Stimulated activated CD4-positive, alpha-beta T cell treated with anti-CD3 and anti-CD28 coated beads, TNF-alpha, amount 100 ng/mL, for 48 hours (primary cell): Measurements from ENCODE around the gene UPF1.
"Not testable (repeated sequence)": the region's sequence is repeated elsewhere in the genome, so short reads cannot be mapped to it uniquely, and the experiment has no call there.

Source experiments
- DNase-seq, 3 donors: peaks; one replicate each; pipeline ENCODE4 v3.0.0-alpha.2; 2020; ENCODE audit warnings: low read depth in 3 of 3

UPF1 gene

DNA sequence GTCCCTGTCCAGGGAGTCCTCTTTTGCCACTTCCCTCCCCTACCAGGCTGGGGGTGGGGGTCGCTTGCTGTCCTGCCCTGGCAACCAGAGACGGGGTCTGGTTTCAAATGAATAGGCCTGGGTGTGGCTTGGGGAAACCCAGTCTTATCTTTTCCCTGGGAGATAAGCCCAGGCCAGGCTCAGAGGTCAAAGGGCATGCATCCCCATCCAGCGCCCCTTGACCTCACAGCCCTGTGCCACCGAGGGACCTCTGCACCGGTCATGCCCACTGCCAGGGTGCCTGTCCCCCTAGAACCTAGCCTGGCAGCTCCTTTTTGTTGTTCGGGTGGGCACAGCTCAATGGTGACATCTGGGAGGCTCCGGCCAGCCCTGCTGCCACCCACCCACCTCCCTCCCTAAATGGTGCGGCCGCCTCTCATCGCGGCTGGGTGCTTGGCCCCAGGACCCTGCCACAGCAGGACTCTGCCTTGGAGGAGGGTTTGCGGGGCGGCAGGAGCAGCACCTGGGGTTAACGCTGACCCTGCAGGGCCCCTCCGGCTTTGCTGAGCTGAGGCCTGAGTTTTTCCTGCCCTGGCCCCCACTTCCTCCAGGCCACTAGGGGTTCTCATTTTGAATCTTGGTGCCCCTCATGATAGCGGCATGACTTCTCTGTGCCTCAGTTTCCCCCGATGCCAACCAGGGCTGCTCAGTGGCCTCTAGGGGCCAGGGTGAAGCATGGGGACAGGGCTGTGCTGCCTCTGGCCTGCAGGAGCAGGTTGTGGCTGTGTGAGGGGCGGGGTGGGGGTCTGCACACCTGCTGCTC, 67.0 kb downstream of the UPF1 start:
- DNase-seq = no peak

- DNase-seq = no peak
Measured at GRCh38 chr19:18899624-18900560, 68.1 kb downstream of the UPF1 start.

DNA sequence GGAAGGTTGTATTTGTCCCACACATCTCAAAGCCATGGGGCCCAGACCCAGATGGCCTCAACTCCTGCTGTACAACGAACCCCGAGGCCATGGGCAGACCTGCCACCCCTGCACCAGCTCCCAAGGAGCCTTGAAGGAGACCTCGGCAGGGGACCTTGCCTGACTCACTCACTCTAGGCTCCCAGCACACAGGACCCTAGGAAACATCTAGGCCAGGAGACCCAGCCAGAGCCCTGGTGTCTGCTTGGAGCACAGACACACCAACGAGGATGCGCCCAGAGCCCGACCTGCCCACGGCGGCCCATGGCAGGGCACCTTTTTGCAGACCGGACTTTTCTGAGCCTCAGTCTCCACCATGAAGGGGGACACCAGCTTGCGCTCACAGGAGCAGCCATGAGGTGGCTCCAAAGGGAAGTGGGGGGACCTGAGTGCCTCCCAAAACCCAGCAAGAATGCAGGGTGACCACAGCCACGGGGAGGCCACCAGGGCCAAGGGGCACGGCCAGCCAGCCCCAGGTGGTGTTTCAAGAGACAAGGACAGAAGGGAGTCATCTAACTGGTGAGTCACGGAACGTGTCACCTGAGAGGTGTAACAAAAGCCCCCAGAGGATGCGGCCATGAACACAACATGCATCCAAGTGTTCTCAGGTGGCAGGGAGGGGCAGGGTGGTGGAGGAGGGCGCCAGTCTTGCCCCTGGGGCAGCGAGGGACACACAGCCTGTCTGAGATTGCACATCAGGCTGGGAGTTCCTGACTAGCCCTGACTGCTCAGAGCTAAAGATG, 69.1 kb downstream of the UPF1 start:
- no peak for DNase-seq

GRCh38 chr19:18901491-18901890, 69.7 kb downstream of the UPF1 start:
- no peak for DNase-seq

DNA sequence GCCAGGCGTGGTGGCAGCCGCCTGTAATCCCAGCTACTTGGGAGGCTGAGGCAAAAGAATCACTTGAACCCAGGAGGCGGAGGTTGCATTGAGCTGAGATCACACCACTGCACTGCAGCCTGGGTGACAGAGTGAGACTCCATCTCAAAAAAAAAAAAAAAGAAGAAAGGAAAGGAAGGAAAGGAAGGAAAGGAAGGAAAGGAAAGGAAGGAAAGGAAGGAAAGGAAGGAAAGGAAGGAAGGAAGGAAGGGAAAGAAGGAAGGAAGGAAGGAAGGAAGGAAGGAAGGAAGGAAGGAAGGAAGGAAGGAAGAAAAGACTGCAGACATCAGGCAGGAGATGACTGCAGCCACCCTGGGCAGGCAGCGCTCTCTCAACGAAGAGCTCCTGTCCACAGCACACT, 70.8 kb downstream of the UPF1 start:
- DNase-seq = not testable (repeated sequence)

DNA sequence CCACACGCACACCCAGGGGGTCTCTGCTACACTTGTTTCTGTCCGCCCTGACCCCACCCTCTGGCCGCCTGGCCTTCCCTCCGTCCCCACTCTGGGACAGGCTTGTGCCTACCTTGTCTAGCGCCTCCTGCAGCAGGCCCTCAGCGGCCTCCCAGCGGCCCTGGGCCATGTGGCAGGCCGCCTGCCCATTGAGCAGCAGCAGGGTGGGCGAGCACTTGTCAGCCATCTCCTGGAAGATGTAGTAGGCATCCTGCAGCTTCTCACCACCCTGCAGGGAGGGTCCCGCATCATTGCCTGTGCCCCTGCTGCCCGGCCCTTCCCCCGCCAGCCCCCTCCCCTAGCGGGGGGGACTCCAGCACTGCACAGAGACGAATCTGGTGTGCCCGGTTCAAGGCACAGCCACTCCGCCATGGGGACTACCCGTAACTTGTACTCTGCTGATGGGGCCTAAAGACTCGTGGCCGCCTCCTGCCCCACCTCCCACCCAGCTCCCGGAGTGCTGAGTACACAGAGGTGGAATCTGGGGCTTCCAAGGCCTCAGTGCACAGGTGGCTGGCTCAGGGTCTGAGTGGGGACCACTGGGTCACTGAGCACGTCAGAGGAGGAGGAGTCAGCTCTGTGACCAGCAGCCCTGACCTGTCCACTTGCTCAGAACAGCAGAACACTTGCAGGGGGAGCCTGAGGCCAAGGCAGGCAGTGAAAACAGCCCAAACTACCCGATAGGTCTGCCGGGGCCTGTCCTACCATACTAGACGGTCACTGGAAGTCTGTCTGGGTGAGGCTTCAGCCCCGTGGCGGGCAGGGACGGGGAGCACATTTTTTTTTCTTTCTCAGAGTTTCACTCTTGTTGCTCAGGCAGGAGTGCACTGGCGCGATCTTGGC, 71.6 kb downstream of the UPF1 start:
- DNase-seq = no peak

GRCh38 chr19:18904334-18905057, 72.7 kb downstream of the UPF1 start:
- DNase-seq = no peak

GRCh38 chr19:18905058-18905456, 73.3 kb downstream of the UPF1 start:
- DNase-seq = no peak

DNA sequence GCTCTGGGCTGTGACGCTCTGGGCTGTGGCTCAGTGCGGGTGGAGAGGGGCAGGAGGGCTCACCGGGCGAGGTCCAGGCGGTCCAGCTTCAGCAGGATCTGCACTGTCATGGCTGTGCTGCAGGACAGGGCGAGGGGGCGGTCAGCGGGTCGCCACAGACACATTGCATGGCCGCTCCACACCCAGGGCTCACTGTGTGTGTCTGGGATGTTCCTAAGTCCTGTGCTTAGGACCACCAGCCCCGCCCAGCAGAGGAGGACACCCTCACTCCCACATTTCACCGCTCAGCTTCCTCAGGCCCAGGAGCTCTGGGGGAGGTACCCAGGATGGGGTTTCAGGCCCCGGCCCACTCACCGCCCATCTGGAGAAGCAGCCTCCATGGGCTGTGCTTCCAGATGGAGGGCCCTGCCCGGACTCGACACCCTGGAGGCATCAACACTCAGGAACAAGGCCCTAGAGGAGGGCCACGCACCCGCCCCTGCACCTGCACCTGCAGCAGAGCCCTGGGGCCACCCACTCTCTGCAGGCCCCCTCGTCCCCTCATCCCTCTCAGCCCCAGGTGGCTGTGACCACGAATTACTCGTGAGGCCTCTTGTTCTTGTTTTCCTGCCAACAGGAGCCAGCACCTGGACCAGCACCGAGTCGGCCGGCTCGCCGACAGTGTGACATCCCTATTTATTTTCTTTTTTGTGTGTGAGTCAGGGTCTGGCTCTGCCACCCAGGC, 73.9 kb downstream of the UPF1 start:
- DNase-seq = no peak

- no peak for DNase-seq
Measured at GRCh38 chr19:18906605-18907519, 75.1 kb downstream of the UPF1 start.

DNA sequence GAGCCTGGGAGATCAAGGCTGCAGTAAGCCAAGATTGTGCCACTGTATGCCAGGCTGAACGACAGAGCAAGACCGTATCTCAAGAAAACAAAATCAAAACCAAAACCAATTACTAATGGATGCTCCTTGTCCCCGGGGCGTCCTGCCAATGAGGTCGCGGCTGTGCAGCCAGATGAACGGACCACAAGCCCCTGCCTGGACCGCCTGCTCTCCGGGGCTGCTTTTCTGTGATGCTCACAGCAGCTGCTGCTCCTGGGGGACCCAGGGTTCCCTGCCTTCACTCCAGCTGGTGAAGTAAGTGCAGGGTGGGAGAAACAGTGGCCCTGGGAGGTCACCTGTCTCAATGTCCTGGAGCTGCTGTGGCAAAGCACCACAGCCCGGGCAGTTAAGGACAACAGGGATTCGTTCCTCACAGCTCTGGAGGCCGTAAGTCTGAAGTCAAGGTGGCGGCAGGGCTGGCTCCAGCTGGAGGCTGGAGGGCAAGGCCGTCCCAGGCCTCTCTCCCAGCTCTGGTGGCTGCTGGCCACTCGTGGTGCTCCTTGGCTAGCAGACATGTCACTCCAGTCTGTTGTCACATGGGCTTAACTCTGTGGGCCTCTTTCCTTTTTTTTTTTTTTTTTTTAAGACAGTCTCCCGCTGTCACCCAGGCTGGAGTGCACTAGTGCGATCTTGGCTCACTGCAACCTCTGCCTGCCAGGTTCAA, 77.3 kb downstream of the UPF1 start:
- DNase-seq = no peak

DNA sequence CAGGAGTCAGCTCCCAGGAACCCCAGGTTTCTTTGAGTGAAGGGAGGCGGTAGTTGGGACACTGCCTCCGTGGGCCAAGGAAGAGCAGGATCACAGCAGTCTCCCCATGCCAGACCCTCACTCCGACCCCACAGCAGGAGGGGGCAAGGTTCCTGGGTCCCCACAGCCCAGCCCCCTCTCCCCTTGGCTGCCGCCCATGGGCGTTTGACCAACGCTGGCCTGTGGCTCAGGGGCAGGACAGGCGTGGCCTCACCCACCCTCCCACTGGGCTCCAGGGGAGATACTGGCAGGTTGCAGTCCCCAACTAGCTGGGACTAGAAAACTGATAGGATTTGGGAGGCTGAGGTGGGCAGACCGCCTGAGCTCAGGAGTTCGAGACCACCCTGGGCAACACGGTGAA, 78.3 kb downstream of the UPF1 start:
- DNase-seq = no peak

DNA sequence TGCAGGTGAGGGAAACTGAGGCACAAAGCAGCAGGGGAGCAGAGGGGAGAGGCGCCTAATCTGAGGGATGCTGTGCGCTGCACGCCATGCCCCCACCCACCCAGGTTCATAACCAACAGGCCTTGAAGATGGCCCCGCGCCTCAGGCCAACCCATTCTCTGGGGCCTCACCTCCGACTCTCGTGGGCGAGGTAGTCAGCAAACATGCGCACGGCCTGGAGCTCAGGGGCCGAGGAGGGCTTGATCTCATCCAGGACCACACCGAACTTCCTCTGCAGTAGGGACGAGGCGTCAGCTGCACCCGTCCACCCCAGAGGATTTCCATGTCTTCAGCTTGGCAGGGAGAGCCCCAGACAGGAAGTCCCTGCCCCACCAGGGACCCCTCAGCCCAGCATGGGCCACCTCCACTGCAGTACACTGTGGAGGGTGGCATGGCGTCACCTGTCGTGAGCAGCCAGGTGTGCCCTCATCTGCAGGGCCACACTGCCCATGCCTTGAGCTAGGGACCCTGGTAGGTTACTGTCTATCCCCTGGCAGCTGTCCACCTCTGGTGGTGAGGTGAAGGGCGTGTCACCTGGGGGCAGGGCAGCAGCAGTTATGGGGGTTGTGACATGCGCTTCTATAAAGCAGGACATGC, 79.2 kb downstream of the UPF1 start:
- DNase-seq = no peak

GRCh38 chr19:18912933-18913332, 81.2 kb downstream of the UPF1 start:
- no peak for DNase-seq

DNA sequence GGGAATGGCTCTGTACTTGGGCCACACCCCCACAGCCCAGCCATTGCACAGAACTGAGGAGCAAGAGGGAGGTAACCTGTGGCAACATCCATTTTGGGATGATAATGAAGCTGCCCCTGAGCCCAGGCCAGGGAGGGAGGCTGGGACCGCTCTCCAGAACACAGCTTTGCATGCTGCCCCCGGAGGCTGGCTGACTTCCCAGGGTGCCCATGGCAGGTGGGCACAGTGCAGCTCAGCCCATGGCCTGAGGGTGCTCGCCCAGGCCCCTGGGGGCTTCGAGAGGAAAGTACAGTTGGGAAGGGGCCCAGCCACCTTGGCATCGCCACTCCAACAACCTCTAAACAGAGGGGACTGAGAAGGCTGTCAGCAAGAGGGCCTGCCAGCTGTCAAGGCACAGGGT, 81.7 kb downstream of the UPF1 start:
- no peak for DNase-seq

DNA sequence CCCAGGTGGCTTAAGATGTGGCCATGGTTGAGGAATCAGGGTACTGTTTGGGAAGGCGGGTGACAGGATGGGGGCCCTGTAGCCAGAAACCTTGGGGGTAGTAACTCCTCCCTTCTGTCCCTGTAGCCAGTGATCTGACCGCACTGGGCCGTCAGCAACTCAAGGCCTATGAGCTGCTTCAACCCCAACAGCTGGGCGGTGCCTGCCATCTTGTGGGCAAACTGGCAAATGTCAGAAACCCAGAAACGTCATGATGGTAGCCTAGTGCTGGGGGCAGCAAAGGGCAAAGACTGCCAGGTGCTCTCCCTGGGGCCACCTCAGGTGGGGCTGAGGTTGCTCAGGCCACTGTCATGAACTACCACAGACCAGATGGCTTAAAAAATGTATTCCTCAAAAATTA, 83.9 kb downstream of the UPF1 start:
- DNase-seq = no peak

DNA sequence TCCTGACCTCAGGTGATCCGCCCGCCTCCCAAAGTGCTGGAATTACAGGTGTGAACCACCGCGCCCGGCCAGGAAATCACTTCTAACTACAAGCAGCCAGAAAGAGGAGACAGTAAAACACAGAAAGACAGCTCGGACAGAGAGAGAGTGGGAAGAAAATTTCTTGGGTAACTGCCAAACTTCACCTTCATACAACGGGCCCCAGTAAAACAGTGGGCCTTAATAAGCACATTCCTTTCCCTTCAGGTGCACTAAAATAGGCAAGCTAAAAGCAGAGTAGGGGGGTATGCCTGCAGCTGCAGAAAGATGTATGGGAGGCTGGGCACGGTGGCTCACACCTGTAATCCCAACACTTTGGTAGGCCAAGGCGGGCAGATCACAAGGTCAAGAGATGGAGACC, 85.8 kb downstream of the UPF1 start:
- DNase-seq = not testable (repeated sequence)
